ENCODE data around the gene SDF4. TPM values are rescaled to one million over a fixed set of nuclear protein-coding genes. Genes with fewer than 3 reads are reported as not detected.

Gene SDF4
- total and polyA plus RNA-seq, 2 of the 13 experiments (the other 11 are each of a cell fraction or from before 2014, with no cell fraction given), result 80.8 to 107 TPM

GRCh38 chr1:1273512-1274298, 41.9 kb upstream of the SDF4 start, which contains the start of gene UBE2J2 (continued):
- TF ChIP-seq NFKBIZ (CRISPR knock-in tag; IDR thresholded peaks at IDR 0.05) (no peak), RAD51 (IDR thresholded peaks at IDR 0.05; ENCODE audit: borderline replicate concordance) (no peak), ZUFSP (CRISPR knock-in tag; IDR thresholded peaks at IDR 0.05; ENCODE audit: borderline replicate concordance) (no peak), HDAC2 (CRISPR knock-in tag; IDR thresholded peaks at IDR 0.05) (no peak; the same call in 1 of the 2 replicates), AKAP8 (CRISPR knock-in tag; IDR thresholded peaks at IDR 0.05) (0 out of 2 replicates have a peak, but pooled peaks have one; percentile 32), ZNF333 (CRISPR knock-in tag; IDR thresholded peaks at IDR 0.05; ENCODE audit: borderline replicate concordance) (no peak), PHF21A (CRISPR knock-in tag; IDR thresholded peaks at IDR 0.05) (no peak), ZFX (CRISPR knock-in tag; IDR thresholded peaks at IDR 0.05; ENCODE audit: low read depth) (peak; percentile 97), ZNF10 (CRISPR knock-in tag; IDR thresholded peaks at IDR 0.05; ENCODE audit: borderline replicate concordance, low read depth) (no peak), ZNF510 (CRISPR knock-in tag; IDR thresholded peaks at IDR 0.05; ENCODE audit: low read depth) (no peak), XRCC5 (optimal IDR thresholded peaks at IDR 0.05; ENCODE audit: low read length) (no peak), FOXC1 (CRISPR knock-in tag; IDR thresholded peaks at IDR 0.05; ENCODE audit: borderline replicate concordance) (peak; percentile 82), ZNF777 (CRISPR knock-in tag; IDR thresholded peaks at IDR 0.05) (no peak), ZNF12 (CRISPR knock-in tag; IDR thresholded peaks at IDR 0.05) (0 out of 2 replicates have a peak, but pooled peaks have one; percentile 50), THAP7 (CRISPR knock-in tag; IDR thresholded peaks at IDR 0.05) (no peak), MXD4 (CRISPR knock-in tag; IDR thresholded peaks at IDR 0.05) (peak; percentile 73; the same call in 1 of the 2 replicates), ZXDC (CRISPR knock-in tag; IDR thresholded peaks at IDR 0.05) (no peak), ZBTB43 (CRISPR knock-in tag; conservative IDR thresholded peaks at IDR 0.05) (0 out of 2 replicates have a peak, but pooled peaks have one; percentile 44), FUBP1 (CRISPR knock-in tag; IDR thresholded peaks at IDR 0.05; ENCODE audit: borderline replicate concordance) (no peak)
